ENCODE results near the gene TRNT1. TPM values are rescaled to one million over a fixed set of nuclear protein-coding genes. Genes with fewer than 3 reads are reported as not detected.

The TRNT1 gene
- polyA plus RNA-seq, 1 donor from 2014 or later, result 28.5 TPM

GRCh38 chr3:3110299-3110630 is 16.5 kb upstream of the TRNT1 start, which contains the start of gene IL5RA:
TSS of gene IL5RA (minus strand) at chr3:3110374. CDS start at chr3:3104984, 5,390 bp downstream.
- peak within 1 kb of the TSS; percentile 46 for H3K27ac ChIP-seq (ENCODE audit: low read length)

DNA sequence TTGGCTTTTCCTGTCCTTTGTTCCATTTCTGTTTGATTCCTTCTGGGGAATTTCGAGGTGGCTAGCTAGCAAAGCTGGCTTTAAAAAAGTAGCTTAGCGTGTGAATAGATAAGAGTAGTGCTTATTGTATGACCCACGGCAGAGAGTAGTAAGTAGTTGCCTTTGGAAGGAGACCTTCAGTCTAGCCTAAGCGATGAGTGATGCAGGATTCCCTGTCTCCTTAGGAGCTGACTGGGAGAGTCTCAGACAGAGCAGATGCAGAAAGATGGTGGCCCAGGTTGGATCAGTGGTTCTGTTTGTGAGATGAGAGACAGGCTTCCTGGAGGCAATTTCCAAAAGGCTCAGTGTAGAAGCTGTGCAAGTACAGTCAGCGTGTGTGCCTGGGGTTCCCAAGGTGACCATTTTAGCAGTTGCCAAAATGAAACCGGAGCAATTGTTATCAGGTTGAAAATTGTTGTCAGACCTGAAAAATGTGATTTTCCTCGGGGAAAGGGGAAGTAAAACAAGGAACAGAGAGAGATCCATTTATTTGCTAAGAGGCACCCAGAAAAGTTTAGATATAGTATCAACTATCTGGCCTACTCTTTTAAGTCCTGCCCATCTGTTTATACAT is 15.9 kb upstream of the TRNT1 start:
- Histone ChIP-seq H3K9ac (ENCODE audit: low read length) (peak overlapping the region; percentile 7), H4K20me1 (ENCODE audit: insufficient read depth) (no peaks in the 10 kb centered on the region), H3K4me3 (ENCODE audit: low read length) (no peak overlapping the region), H2AFZ (ENCODE audit: low read depth, low read length) (no peak overlapping the region), H3K79me2 (replicated peaks; ENCODE audit: insufficient read depth, low read length) (no peaks in the 10 kb centered on the region), H3K27me3 (ENCODE audit: insufficient read depth, low read depth, low read length) (no peaks in the 10 kb centered on the region), H3K9me2 (ENCODE audit: insufficient read depth, low read length) (no peaks in the 10 kb centered on the region), H3K36me3 (ENCODE audit: insufficient read depth, low read length) (no peaks in the 10 kb centered on the region), H3F3A (ENCODE audit: insufficient read depth, low read length, poor library complexity, severe bottlenecking) (no peaks in the 10 kb centered on the region), H3K4me2 (ENCODE audit: low read length) (no peak overlapping the region), H3K27ac (ENCODE audit: low read length) (peak overlapping the region; percentile 46), H3K9me3 (ENCODE audit: low read length) (no peaks in the 10 kb centered on the region)
- TF ChIP-seq TAF1 (IDR thresholded peaks at IDR 0.05; ENCODE audit: low read depth) (no peak), RAD21 (conservative IDR thresholded peaks at IDR 0.05) (no peak), POLR2AphosphoS5 (IDR thresholded peaks at IDR 0.05) (no peak), CTCF (IDR thresholded peaks at IDR 0.05; ENCODE audit: poor library complexity, severe bottlenecking) (no peak), MXI1 (conservative IDR thresholded peaks at IDR 0.05; ENCODE audit: poor library complexity, severe bottlenecking) (no peak), EZH2 (IDR thresholded peaks at IDR 0.05; ENCODE audit: borderline replicate concordance, insufficient read depth, low read length, poor library complexity, severe bottlenecking) (no peak), REST (IDR thresholded peaks at IDR 0.05; ENCODE audit: borderline replicate concordance) (no peak), SMC3 (conservative IDR thresholded peaks at IDR 0.05; ENCODE audit: poor library complexity) (no peak), EP300 (conservative IDR thresholded peaks at IDR 0.05; ENCODE audit: poor library complexity, severe bottlenecking) (no peak)

More at GRCh38 chr3:3110299-3110630, 16.5 kb upstream of the TRNT1 start, which contains the start of gene IL5RA:
- Histone ChIP-seq H3K9ac (ENCODE audit: low read length) (peak within 1 kb of the TSS; percentile 7), H3K4me2 (ENCODE audit: low read length) (no peak within 1 kb of the TSS), H3K9me3 (ENCODE audit: low read length) (no peaks in the 10 kb centered on the region), H3K27me3 (ENCODE audit: insufficient read depth, low read depth, low read length) (no peaks in the 10 kb centered on the region), H3K4me3 (ENCODE audit: low read length) (no peak within 1 kb of the TSS), H3K79me2 (replicated peaks; ENCODE audit: insufficient read depth, low read length) (no peaks in the 10 kb centered on the region), H4K20me1 (ENCODE audit: insufficient read depth) (no peaks in the 10 kb centered on the region), H3K9me2 (ENCODE audit: insufficient read depth, low read length) (no peaks in the 10 kb centered on the region), H3F3A (ENCODE audit: insufficient read depth, low read length, poor library complexity, severe bottlenecking) (no peaks in the 10 kb centered on the region), H3K36me3 (ENCODE audit: insufficient read depth, low read length) (no peaks in the 10 kb centered on the region), H2AFZ (ENCODE audit: low read depth, low read length) (no peak within 1 kb of the TSS)
- no peak for TF ChIP-seq CTCF (IDR thresholded peaks at IDR 0.05; ENCODE audit: poor library complexity, severe bottlenecking)
- no peak for TF ChIP-seq TAF1 (IDR thresholded peaks at IDR 0.05; ENCODE audit: low read depth)
- TF ChIP-seq RAD21 (conservative IDR thresholded peaks at IDR 0.05), result no peak
- peak; percentile 66 for TF ChIP-seq EP300 (conservative IDR thresholded peaks at IDR 0.05; ENCODE audit: poor library complexity, severe bottlenecking)
- TF ChIP-seq POLR2AphosphoS5 (IDR thresholded peaks at IDR 0.05), result peak; percentile 14

Measured in neural cell (in vitro differentiated cells).